Gastroesophageal sphincter (tissue), 4 donors: ENCODE results near the gene LTBP3. TPM values are rescaled to one million over a fixed set of nuclear protein-coding genes. Genes with fewer than 3 reads are reported as not detected.

ENCODE experiments used
- ATAC-seq: fragments of 150-250 bp; one replicate; pipeline ENCODE4 v1.9.1; 2016; ENCODE audit warnings: mild to moderate bottlenecking, moderate library complexity
- H3K27ac ChIP-seq, 4 donors: fragments of 200-600 bp; sonication (generic) in 3 of 4; 1 replicate in 3 of 4; 2 replicates in 1 of 4; pipeline ENCODE4 v1.5.1; 2016 to 2019
- H3K27me3 ChIP-seq: fragments of 200-600 bp; sonication (generic); one replicate; pipeline ENCODE4 v1.5.1; 2019
- H3K36me3 ChIP-seq, 2 donors: fragments of 200-600 bp; sonication (generic); one replicate each; pipeline ENCODE4 v1.5.1; 2019; ENCODE audit warnings: control low read depth in 1 of 2
- H3K4me1 ChIP-seq, 3 donors: fragments of 200-600 bp; sonication (generic); 1 replicate in 2 of 3; 2 replicates in 1 of 3; pipeline ENCODE4 v1.5.1; 2016 to 2019; ENCODE audit warnings: control low read depth in 2 of 3
- H3K4me3 ChIP-seq, 2 donors: fragments of 200-600 bp; sonication (generic); one replicate each; pipeline ENCODE4 v1.5.1; 2019; ENCODE audit warnings: mild to moderate bottlenecking in 1 of 2, moderate library complexity in 1 of 2
- H3K9me3 ChIP-seq, 3 donors: fragments of 200-600 bp; sonication (generic); one replicate each; pipeline ENCODE4 v1.5.1; 2017 to 2019; ENCODE audit warnings: control low read depth in 2 of 3
- CTCF ChIP-seq, 4 experiments: fragments of 200-600 bp in 2 of 4; fragments of 450-650 bp in 2 of 4; sonication (generic) in 1 of 4; IDR thresholded peaks; one replicate each; pipeline ENCODE4 v1.5.1; 2017 to 2019; ENCODE audit warnings: antibody characterized with exemption in 4 of 4, mild to moderate bottlenecking in 2 of 4, moderate library complexity in 2 of 4
- EP300 ChIP-seq: sonication (generic); formaldehyde crosslinking; IDR thresholded peaks from one replicate; pipeline ENCODE4 v1.6.1; 2017; ENCODE audit warnings: antibody characterized with exemption, mild to moderate bottlenecking
- POLR2A ChIP-seq, 2 donors: fragments of 450-650 bp; IDR thresholded peaks; one replicate each; pipeline ENCODE4 v1.6.1; 2017; ENCODE audit warnings: antibody characterized with exemption in 2 of 2, mild to moderate bottlenecking in 2 of 2, moderate library complexity in 1 of 2
- POLR2AphosphoS5 ChIP-seq: sonication (generic); formaldehyde crosslinking; IDR thresholded peaks from one replicate; pipeline ENCODE4 v1.6.1; 2017; ENCODE audit warnings: antibody characterized with exemption
- WGBS, 2 donors: methylation state at CpG; one replicate each; pipeline ENCODE4 v1.1.5; 2018; ENCODE audit warnings: low coverage in 1 of 2; 5-methylcytosine and 5-hydroxymethylcytosine counted together
- total RNA-seq, 4 donors: library from RNA; depleted of rRNA; stranded (reverse); fragments of >200 nt; gene quantifications; one replicate each; pipeline ENCODE4 v1.1.0, GENCODE V29; 2016

Gene LTBP3
- total RNA-seq, 4 donors from 2014 or later: 90.6 to 173 (median 139) TPM

GRCh38 chr11:65539744-65540289 lies 18.3 kb downstream of the LTBP3 start:
- no peak for ATAC-seq

GRCh38 chr11:65538915-65539743 lies 19.0 kb downstream of the LTBP3 start:
- H3K9me3 ChIP-seq: no peaks in the 10 kb centered on the region
- peak overlapping the region in 3 of 4 donors; percentile 88 to 97 (median 91) for H3K27ac ChIP-seq
- WGBS, 2 donors: 71% methylated on average over 4 of the region's 92 CpGs; no CpG with 5 or more reads in 1 of the 2 donors
- H3K27me3 ChIP-seq: no peaks in the 10 kb centered on the region
- no peak for TF ChIP-seq POLR2AphosphoS5
- TF ChIP-seq CTCF (IDR thresholded peaks at IDR 0.05): no peak
- TF ChIP-seq EP300: no peak
- no peak for TF ChIP-seq POLR2A (IDR thresholded peaks at IDR 0.05)
- no peak for ATAC-seq
- H3K36me3 ChIP-seq: peaks cover 0 to 68% of the 10 kb centered on the region in 2 donors
- peak overlapping the region in 1 of 2 donors; percentile 57 for H3K4me3 ChIP-seq
- peaks cover 0 to 45% (median 25%) of the 10 kb centered on the region in 3 donors for H3K4me1 ChIP-seq

More at GRCh38 chr11:65539744-65540289, 18.3 kb downstream of the LTBP3 start:
- Histone ChIP-seq H3K4me1 (peaks cover 0 to 45% (median 25%) of the 10 kb centered on the region in 3 donors), H3K9me3 (no peaks in the 10 kb centered on the region), H3K36me3 (peaks cover 0 to 68% of the 10 kb centered on the region in 2 donors), H3K27ac (peak overlapping the region; percentile 39 to 97 (median 90)), H3K4me3 (peak overlapping the region; percentile 20 to 57), H3K27me3 (no peaks in the 10 kb centered on the region)
- TF ChIP-seq POLR2A (IDR thresholded peaks at IDR 0.05) (no peak), CTCF (IDR thresholded peaks at IDR 0.05) (peak in 1 of 4 experiments; percentile 83)
- WGBS, 2 donors: no CpG with 5 or more reads among the region's 60 CpGs

DNA sequence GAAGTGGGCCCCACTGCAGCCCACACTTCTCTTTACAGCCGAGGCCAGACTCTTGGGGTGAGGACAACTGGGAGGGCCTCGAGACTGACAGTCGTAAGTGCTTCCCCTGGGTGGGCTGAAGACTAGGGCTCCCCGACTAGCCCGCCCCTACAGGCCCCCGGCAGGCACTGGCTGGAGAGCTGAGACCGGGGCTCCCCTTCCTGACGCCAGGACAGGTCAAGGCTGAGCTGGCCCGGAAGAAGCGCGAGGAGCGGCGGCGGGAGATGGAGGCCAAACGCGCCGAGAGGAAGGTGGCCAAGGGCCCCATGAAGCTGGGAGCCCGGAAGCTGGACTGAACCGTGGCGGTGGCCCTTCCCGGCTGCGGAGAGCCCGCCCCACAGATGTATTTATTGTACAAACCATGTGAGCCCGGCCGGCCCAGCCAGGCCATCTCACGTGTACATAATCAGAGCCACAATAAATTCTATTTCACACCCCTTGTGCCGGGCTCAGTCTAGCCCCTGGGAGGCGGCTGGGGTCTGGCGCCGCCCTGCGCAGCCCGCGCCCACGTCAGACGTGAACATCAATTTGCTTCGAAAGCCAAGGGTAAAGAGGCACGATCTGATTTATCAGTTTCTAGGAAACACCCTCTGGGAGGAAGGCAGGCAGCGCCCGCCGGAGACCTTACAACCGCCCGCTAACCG lies 19.8 kb downstream of the LTBP3 start:
- Histone ChIP-seq H3K9me3 (no peaks in the 10 kb centered on the region), H3K27me3 (no peaks in the 10 kb centered on the region), H3K4me3 (no peak overlapping the region), H3K4me1 (peaks cover 0 to 45% (median 25%) of the 10 kb centered on the region in 3 donors), H3K36me3 (peaks cover 0 to 68% of the 10 kb centered on the region in 2 donors), H3K27ac (peak overlapping the region in 2 of 4 donors; percentile 7 to 88)
- no peak for ATAC-seq
- WGBS, 2 donors: 100% methylated on average over 1 to 2 of the region's 43 CpGs
- TF ChIP-seq CTCF (IDR thresholded peaks at IDR 0.05) (no peak), EP300 (no peak), POLR2AphosphoS5 (no peak), POLR2A (IDR thresholded peaks at IDR 0.05) (no peak)

GRCh38 chr11:65537620-65538231 lies 20.4 kb downstream of the LTBP3 start:
- no peaks in the 10 kb centered on the region for H3K9me3 ChIP-seq
- WGBS, 2 donors: 65 to 67% methylated on average over 2 to 7 of the region's 18 CpGs
- no peak overlapping the region for H3K4me3 ChIP-seq
- H3K27ac ChIP-seq: peak overlapping the region in 2 of 4 donors; percentile 7 to 34
- H3K4me1 ChIP-seq: peaks cover 0 to 45% (median 25%) of the 10 kb centered on the region in 3 donors
- no peaks in the 10 kb centered on the region for H3K27me3 ChIP-seq
- TF ChIP-seq POLR2AphosphoS5: no peak
- TF ChIP-seq EP300: no peak
- no peak for TF ChIP-seq CTCF (IDR thresholded peaks at IDR 0.05)
- TF ChIP-seq POLR2A (IDR thresholded peaks at IDR 0.05): no peak
- H3K36me3 ChIP-seq: peaks cover 0 to 68% of the 10 kb centered on the region in 2 donors
- no peak for ATAC-seq
